Activated naive CD4-positive, alpha-beta T cell treated with anti-CD3 and anti-CD28 coated beads for 36 hours (primary cell): ENCODE data around the gene SYNGR2. TPM values are rescaled to one million over a fixed set of nuclear protein-coding genes. Genes with fewer than 3 reads are reported as not detected.

Source experiments
- CTCF ChIA-PET: fragments of 350-600 bp; sonication (Branson Sonifier 250); formaldehyde crosslinking; loops from one replicate; lab custom pipeline; 2021; ENCODE audit warnings: antibody characterized with exemption; lab: Charles Lee
- DNase-seq: peaks from one replicate; pipeline ENCODE4 v3.0.0-alpha.2; 2020
- H3K27ac Mint-ChIP-seq: one replicate; pipeline ENCODE4 v1.8.0; 2021; ENCODE audit warnings: mild to moderate bottlenecking, mixed read lengths
- H3K27me3 Mint-ChIP-seq: one replicate; pipeline ENCODE4 v1.8.0; 2021; ENCODE audit warnings: low read depth, mixed read lengths
- H3K36me3 Mint-ChIP-seq: one replicate; pipeline ENCODE4 v1.8.0; 2021; ENCODE audit warnings: low read depth, mixed read lengths
- H3K4me1 Mint-ChIP-seq: one replicate; pipeline ENCODE4 v1.8.0; 2021; ENCODE audit warnings: low read depth, mixed read lengths
- H3K4me3 Mint-ChIP-seq: one replicate; pipeline ENCODE4 v1.8.0; 2021; ENCODE audit warnings: mild to moderate bottlenecking, moderate library complexity, mixed read lengths
- H3K9me3 Mint-ChIP-seq: one replicate; pipeline ENCODE4 v1.8.0; 2021; ENCODE audit warnings: mixed read lengths
- intact Hi-C: fragments of 100-400 bp; cut with micrococcal nuclease; formaldehyde crosslinking; loops from one replicate; pipeline ENCODE4 v1.15.1; 2023
- total RNA-seq, 2 experiments: library from RNA; stranded (reverse); gene quantifications; one replicate each; pipeline ENCODE4 v1.2.3, GENCODE V29; 2021

SYNGR2 gene
- total RNA-seq, 2 experiments from 2014 or later: 96.3 to 103 TPM

GRCh38 chr17:78147315-78147998 is 20.9 kb upstream of the SYNGR2 start:
- intact Hi-C loops: no loop called here
- peak overlapping the region; percentile 57 for H3K27ac Mint-ChIP-seq
- no peaks in the 10 kb centered on the region for H3K36me3 Mint-ChIP-seq
- DNase-seq: peak; percentile 67
- H3K27me3 Mint-ChIP-seq: no peaks in the 10 kb centered on the region
- peaks cover 31% of the 10 kb centered on the region for H3K4me1 Mint-ChIP-seq
- CTCF ChIA-PET: interaction anchor here (1.0 to 1.1 kb wide), 5 partner anchors 10 to 62 kb away, joined by 3 to 4 read pairs (median 3); no protein-coding TSS in a partner anchor
- no peak overlapping the region for H3K4me3 Mint-ChIP-seq
- H3K9me3 Mint-ChIP-seq: no peaks in the 10 kb centered on the region

DNA sequence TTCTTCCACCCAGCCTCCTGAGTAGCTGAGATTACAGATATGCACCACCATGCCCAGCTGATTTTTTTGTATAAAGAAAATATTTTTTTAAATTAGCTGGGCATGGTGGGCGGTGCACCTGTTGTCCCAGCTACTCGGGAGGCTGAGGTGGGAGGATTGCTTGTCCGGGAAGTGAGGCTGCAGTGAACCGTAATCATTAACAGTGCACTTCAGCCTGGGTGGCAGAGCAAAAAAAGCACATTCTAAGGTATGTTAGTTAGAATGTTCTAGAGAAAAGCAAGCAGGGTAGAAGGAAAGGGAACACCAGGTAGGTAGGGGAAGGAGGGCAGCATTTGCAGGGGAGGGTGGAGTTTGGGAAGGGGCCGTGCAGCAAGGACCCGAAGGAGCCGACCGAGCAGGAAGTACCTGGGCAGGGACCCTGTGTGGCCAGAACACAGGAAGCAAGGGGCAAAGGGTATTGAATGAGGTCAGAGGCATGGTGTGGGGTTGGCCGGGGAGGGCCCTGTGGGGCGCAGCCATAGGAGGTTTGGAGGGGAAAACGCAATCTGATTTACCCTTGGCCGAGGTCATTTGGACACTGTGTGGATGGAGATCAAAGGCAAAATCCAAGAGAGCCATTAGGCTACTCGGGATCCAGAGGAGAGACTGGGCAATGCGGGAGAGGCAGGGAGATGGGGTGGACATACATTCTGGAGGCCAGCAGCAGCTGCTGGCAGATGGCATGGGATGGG is 19.9 kb upstream of the SYNGR2 start:
- no peak overlapping the region for H3K27ac Mint-ChIP-seq
- CTCF ChIA-PET: interaction anchor here (1.0 to 1.1 kb wide), 3 partner anchors 11 to 63 kb away, joined by 3 read pairs; no protein-coding TSS in a partner anchor
- intact Hi-C loops: no loop called here
- no peaks in the 10 kb centered on the region for H3K9me3 Mint-ChIP-seq
- peaks cover 24% of the 10 kb centered on the region for H3K4me1 Mint-ChIP-seq
- H3K36me3 Mint-ChIP-seq: no peaks in the 10 kb centered on the region
- no peaks in the 10 kb centered on the region for H3K27me3 Mint-ChIP-seq
- DNase-seq: no peak
- no peak overlapping the region for H3K4me3 Mint-ChIP-seq

DNA sequence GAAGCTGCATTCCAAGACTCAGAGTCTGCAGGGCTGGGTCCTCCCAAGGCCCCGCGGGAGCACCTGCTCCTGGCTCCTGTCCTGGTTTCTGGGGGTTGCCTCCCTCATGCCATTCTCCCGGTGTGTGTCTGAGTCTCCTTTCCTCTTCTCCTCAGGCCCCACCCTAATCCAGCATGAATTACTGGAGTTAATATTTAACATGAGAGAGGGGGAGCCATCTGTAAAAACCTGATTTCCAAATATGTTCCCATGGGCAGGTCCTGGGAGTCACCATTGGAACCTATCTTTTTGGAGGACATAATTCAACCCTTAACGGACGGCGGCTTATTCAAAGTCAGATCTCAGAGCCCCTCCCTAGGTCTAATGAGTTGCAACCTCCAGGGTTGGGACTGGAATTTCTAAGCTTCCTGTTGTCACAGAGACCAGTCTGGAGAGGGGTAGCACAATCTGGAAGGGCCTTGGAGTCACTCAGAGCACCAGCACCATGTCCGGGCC is 16.8 kb upstream of the SYNGR2 start:
- no peaks in the 10 kb centered on the region for H3K9me3 Mint-ChIP-seq
- CTCF ChIA-PET: interaction anchor here (1.6 kb wide), 1 partner anchor 16 kb away, joined by 3 read pairs; no protein-coding TSS in a partner anchor
- no peaks in the 10 kb centered on the region for H3K27me3 Mint-ChIP-seq
- no peak overlapping the region for H3K4me3 Mint-ChIP-seq
- DNase-seq: no peak
- peaks cover 19% of the 10 kb centered on the region for H3K4me1 Mint-ChIP-seq
- no peak overlapping the region for H3K27ac Mint-ChIP-seq
- intact Hi-C loops: no loop called here
- H3K36me3 Mint-ChIP-seq: no peaks in the 10 kb centered on the region

DNA sequence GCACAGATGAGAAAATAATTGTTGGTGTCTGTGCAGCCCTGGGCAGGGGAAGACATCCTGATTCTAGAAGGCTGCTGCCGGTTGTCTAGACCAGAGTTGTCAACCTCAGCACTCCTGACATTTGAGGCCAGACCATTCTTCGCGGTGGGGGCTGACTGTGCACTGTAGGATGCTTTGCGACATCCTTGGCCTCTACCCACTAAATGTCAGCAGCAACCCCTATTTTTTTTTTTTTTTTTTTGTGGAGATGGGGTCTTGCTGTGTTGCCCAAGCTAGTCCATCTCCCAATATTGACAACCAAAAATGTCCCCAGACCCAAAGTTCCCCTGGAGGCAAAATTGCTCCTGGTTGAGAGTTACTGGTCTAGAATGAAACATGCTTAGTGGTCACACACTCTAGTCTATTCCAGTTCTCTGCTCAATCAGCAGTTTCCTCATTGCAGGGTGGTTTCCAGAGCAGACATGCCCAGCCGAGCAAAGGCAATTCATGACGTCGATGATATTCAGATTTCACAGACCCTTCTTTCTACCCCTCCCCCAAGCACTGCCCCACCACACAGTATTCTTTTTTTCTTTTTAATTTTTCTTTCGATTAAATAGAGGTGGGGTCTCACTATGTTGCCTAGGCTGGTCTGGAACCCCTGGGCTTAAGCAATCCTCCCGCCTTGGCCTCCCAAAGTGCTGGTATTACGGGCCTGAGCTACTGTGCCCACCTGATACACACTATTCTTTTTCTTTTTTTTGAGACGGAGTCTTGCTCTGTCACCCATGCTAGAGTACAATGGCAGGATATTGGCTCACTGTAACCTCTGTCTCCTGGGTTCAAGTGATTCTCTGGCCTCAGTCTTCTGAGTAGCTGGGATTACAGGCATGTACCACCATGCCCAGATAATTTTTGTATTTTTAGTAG is 13.2 kb upstream of the SYNGR2 start:
- CTCF ChIA-PET: no interaction called here
- Mint-ChIP-seq H3K27ac (no peak overlapping the region), H3K27me3 (no peaks in the 10 kb centered on the region), H3K9me3 (no peaks in the 10 kb centered on the region), H3K36me3 (no peaks in the 10 kb centered on the region), H3K4me3 (no peak overlapping the region), H3K4me1 (peaks cover 8% of the 10 kb centered on the region)
- no peak for DNase-seq
- intact Hi-C loops: no loop called here

DNA sequence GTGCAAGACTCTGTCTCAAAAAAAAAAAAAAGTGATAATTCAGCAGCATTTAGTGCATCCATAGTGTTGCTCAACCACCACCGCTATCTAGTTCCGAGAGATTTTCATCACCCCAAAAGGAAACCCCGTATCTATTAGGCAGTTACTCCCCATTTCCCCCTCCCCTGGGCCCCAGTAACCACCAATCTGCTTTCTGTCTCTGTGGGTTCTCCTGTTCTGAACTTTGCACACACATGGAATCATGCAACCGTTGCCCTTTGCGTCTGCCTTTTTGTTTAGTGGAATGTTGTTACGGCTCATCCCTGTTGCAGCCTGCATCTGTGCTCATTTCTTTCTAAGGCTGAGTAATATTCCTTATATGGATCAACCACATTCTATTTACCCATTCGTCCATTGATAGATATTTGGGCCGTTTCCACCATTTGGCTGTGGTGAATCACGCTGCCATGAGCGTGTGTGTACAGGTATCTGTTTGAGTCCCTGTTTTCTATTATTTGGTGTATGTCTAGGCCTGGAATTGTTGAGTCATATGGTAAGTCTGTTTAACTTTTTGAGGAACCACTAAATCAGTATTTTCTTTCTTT is 8.7 kb upstream of the SYNGR2 start:
- DNase-seq: no peak
- CTCF ChIA-PET: no interaction called here
- peaks cover 8% of the 10 kb centered on the region for H3K4me1 Mint-ChIP-seq
- H3K36me3 Mint-ChIP-seq: no peaks in the 10 kb centered on the region
- intact Hi-C loops: no loop called here
- no peaks in the 10 kb centered on the region for H3K9me3 Mint-ChIP-seq
- no peak overlapping the region for H3K4me3 Mint-ChIP-seq
- no peaks in the 10 kb centered on the region for H3K27me3 Mint-ChIP-seq
- H3K27ac Mint-ChIP-seq: peak overlapping the region; percentile 31

DNA sequence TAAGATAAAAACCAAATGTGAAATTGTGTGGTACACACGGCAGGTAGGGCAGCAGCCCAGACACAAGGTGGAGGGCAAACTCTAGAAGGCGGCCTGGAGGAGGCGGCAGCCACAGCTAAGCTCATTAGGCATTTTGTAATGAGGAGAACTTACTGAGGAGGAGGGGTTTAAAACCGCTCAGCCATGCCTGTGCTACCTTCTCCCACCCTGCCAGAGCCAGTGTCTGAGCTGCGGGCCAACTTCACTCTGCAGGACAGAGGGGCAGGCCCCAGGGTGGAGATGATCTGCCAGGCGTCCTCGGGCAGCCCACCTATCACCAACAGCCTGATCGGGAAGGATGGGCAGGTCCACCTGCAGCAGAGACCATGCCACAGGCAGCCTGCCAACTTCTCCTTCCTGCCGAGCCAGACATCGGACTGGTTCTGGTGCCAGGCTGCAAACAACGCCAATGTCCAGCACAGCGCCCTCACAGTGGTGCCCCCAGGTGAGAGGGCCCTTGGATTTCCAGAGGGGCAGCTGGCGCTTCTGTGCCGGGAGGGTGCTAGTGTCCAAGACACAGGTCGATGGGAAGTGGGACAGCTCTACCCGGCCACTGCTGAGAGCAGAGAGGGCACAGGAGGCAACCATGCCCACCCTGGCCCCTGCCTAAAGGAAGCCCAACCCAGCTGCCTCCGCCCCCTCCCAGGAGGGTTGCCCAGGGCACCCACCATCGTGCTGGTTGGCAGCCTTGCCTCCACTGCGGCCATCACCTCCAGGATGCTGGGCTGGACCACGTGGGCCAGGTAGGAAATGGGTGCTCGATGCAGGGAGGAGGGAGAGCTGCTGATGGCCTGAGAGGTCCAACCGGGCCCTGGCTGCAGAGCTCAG is 4.3 kb upstream of the SYNGR2 start:
- Mint-ChIP-seq H3K4me1 (peaks cover 8% of the 10 kb centered on the region), H3K27ac (no peak overlapping the region), H3K27me3 (no peaks in the 10 kb centered on the region), H3K9me3 (no peaks in the 10 kb centered on the region), H3K36me3 (no peaks in the 10 kb centered on the region), H3K4me3 (no peak overlapping the region)
- CTCF ChIA-PET: interaction anchor here (0.6 kb wide), 1 partner anchor 28 kb away, joined by 3 read pairs; no protein-coding TSS in a partner anchor
- DNase-seq: no peak
- intact Hi-C loops: no loop called here

DNA sequence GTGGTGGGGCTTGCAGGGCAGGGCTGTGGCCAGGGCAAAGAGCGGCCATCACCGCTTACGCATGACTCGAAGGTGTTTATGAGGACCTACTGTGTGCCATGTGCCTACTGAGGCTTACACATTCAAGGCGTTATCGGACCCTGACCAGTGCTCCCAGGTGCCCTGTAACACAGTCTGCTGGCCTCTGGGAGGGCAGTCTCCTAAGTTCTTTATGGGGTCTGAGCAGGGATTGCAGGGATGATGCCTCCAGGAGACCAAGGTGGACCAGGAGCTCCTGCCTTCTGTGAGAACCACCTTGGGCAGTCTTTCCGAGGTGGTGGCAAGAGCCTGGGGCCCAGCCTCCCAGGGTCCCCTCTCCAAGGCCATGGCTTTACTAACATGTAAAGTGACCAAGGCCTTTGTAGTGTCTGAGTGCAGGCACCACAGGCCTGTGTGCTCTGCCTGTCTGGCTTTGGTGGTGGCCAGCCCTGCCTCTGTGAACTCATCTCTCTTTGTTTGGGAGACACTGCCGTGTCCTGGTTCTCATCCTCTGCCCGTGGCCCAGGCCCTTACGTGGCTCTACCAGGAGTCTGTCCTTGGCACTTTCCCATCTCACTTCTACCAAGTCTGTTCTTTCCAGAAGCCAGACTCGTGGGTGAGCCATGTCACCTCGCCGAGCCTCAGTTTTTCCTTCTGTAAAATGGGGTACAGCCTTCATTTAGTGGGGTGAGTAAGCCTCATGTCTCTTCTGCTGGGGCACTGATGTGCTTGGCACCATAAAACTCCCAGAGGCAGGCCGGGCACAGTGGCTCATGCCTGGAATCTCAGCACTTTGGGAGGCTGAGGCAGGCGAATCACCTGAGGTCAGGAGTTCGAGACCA is 3.4 kb upstream of the SYNGR2 start:
- Mint-ChIP-seq H3K27ac (peak overlapping the region; percentile 41), H3K36me3 (no peaks in the 10 kb centered on the region), H3K9me3 (no peaks in the 10 kb centered on the region), H3K4me3 (no peak overlapping the region), H3K27me3 (no peaks in the 10 kb centered on the region), H3K4me1 (peaks cover 7% of the 10 kb centered on the region)
- intact Hi-C loops: no loop called here
- DNase-seq: no peak
- CTCF ChIA-PET: interaction anchor here (0.6 kb wide), 1 partner anchor 29 kb away, joined by 3 read pairs; no protein-coding TSS in a partner anchor

DNA sequence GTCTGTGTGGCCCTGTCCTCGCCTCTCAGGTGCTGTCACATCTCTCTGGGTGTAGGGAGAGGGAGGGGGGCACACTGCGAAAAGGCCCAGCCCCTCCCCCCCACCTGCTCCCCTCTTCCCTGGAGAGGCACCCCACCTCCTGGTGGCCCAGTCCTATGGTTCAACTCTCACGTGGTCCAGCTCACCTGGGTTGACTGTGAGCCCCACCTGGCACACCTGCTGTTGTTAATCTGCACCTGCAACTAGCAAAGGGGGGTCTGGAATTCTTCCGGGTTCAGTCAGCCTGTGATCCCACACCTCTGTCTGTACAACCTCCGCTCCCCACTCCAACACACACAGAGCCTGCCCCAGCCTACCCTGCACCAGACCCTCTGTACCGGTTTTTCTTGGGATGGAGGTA is 2.0 kb upstream of the SYNGR2 start:
- H3K27ac Mint-ChIP-seq: no peak overlapping the region
- intact Hi-C loops: no loop called here
- DNase-seq: no peak
- H3K4me3 Mint-ChIP-seq: no peak overlapping the region
- no peaks in the 10 kb centered on the region for H3K9me3 Mint-ChIP-seq
- CTCF ChIA-PET: interaction anchor here (1.0 kb wide), 1 partner anchor 10 kb away, joined by 4 read pairs; no protein-coding TSS in a partner anchor
- H3K4me1 Mint-ChIP-seq: peaks cover 17% of the 10 kb centered on the region
- no peaks in the 10 kb centered on the region for H3K27me3 Mint-ChIP-seq
- H3K36me3 Mint-ChIP-seq: peaks cover 3% of the 10 kb centered on the region

GRCh38 chr17:78168903-78169793 is 767 bp downstream of the SYNGR2 start:
- peaks cover 23% of the 10 kb centered on the region for H3K36me3 Mint-ChIP-seq

More at GRCh38 chr17:78168903-78169793, 767 bp downstream of the SYNGR2 start:
- intact Hi-C loops: loop anchor here (1.0 to 2.0 kb wide), 3 partner anchors 18 to 39 kb away; partner anchors contain the start of genes AFMID, TK1 and TMC8
- Mint-ChIP-seq H3K4me1 (peaks cover 45% of the 10 kb centered on the region), H3K9me3 (no peaks in the 10 kb centered on the region), H3K27ac (peak overlapping the region; percentile 85), H3K27me3 (no peaks in the 10 kb centered on the region), H3K4me3 (peak overlapping the region; percentile 75)
- DNase-seq: peak; percentile 85
- CTCF ChIA-PET: interaction anchor here (0.7 to 1.5 kb wide), 6 partner anchors 12 to 104 kb away, joined by 3 to 5 read pairs (median 4); partner anchors contain the start of gene TK1
